Astrocyte (in vitro differentiated cells and primary cell): ENCODE results near the gene C1QL1. TPM values are rescaled to one million over a fixed set of nuclear protein-coding genes. Genes with fewer than 3 reads are reported as not detected.

ENCODE experiments used
- DNase-seq: peaks from one replicate; pipeline ENCODE4 v3.0.0-alpha.2; 2010; ENCODE audit warnings: low read depth
- FAIRE-seq: peaks from 2 replicates; lab custom pipeline; 2011; peaks lifted over from hg19 to GRCh38; lab: Jason Lieb, UNC
- H2AFZ ChIP-seq: 2 replicates; pipeline ENCODE4 v1.6.0; 2012; ENCODE audit warnings: low read depth, low read length, inconsistent platforms
- H3K27ac ChIP-seq: 2 replicates; pipeline ENCODE4 v1.5.1; 2011; ENCODE audit warnings: low read depth, low read length, inconsistent platforms
- H3K27me3 ChIP-seq: 2 replicates; pipeline ENCODE4 v1.6.0; 2011; ENCODE audit warnings: low read length, inconsistent platforms; ENCODE audit not compliant: insufficient read depth
- H3K36me3 ChIP-seq: 2 replicates; pipeline ENCODE4 v1.5.1; 2011; ENCODE audit warnings: low read length, inconsistent platforms; ENCODE audit not compliant: insufficient read depth
- H3K4me1 ChIP-seq: 2 replicates; pipeline ENCODE4 v1.5.1; 2011; ENCODE audit warnings: low read length, inconsistent platforms; ENCODE audit not compliant: insufficient read depth
- H3K4me2 ChIP-seq: 2 replicates; pipeline ENCODE4 v1.6.0; 2012; ENCODE audit warnings: low read length, inconsistent platforms
- H3K4me3 ChIP-seq: 2 replicates; pipeline ENCODE4 v1.5.1; 2011; ENCODE audit warnings: low read depth, mild to moderate bottlenecking, low read length, inconsistent platforms; ENCODE audit not compliant: insufficient read depth
- H3K79me2 ChIP-seq: 2 replicates; pipeline ENCODE4 v1.6.0; 2012; ENCODE audit warnings: mild to moderate bottlenecking, low read length, inconsistent platforms; ENCODE audit not compliant: insufficient read depth
- H3K9ac ChIP-seq: 2 replicates; pipeline ENCODE4 v1.6.0; 2012; ENCODE audit warnings: mild to moderate bottlenecking, low read length, inconsistent platforms
- H3K9me3 ChIP-seq: 2 replicates; pipeline ENCODE4 v1.5.1; 2012; ENCODE audit warnings: low read depth, mild to moderate bottlenecking, low read length, inconsistent platforms; ENCODE audit not compliant: insufficient read depth
- H4K20me1 ChIP-seq: 2 replicates; pipeline ENCODE4 v1.6.0; 2012; ENCODE audit warnings: low read length, inconsistent platforms; ENCODE audit not compliant: insufficient read depth
- H3K27ac Mint-ChIP-seq: one replicate; pipeline ENCODE4 v1.8.0; 2021; ENCODE audit warnings: mild to moderate bottlenecking, mixed read lengths; ENCODE audit not compliant: unreplicated experiment
- H3K27me3 Mint-ChIP-seq: one replicate; pipeline ENCODE4 v1.8.0; 2021; ENCODE audit warnings: low read depth, mixed read lengths; ENCODE audit not compliant: unreplicated experiment
- H3K36me3 Mint-ChIP-seq: one replicate; pipeline ENCODE4 v1.8.0; 2021; ENCODE audit warnings: low read depth, mixed read lengths; ENCODE audit not compliant: unreplicated experiment
- H3K4me1 Mint-ChIP-seq: one replicate; pipeline ENCODE4 v1.8.0; 2021; ENCODE audit warnings: low read depth, mixed read lengths; ENCODE audit not compliant: unreplicated experiment
- H3K4me3 Mint-ChIP-seq: one replicate; pipeline ENCODE4 v1.8.0; 2021; ENCODE audit warnings: mild to moderate bottlenecking, moderate library complexity, mixed read lengths; ENCODE audit not compliant: unreplicated experiment
- H3K9me3 Mint-ChIP-seq: one replicate; pipeline ENCODE4 v1.8.0; 2021; ENCODE audit warnings: mild to moderate bottlenecking, mixed read lengths; ENCODE audit not compliant: unreplicated experiment
- EZH2 ChIP-seq: IDR thresholded peaks from 2 replicates; pipeline ENCODE4 v1.6.1; 2012; ENCODE audit warnings: mild to moderate bottlenecking, low read length, inconsistent platforms; ENCODE audit not compliant: insufficient read depth
- total RNA-seq: library from RNA; stranded (reverse); gene quantifications from 2 replicates; pipeline ENCODE4 v1.2.1, GENCODE V29; 2021
- TF ChIP-seq, protein P1 (sequence below): IDR thresholded peaks from 2 replicates; pipeline ENCODE4 v1.5.1; 2011; ENCODE audit warnings: low read depth, mild to moderate bottlenecking, inconsistent platforms, low read length, moderate library complexity; ENCODE audit not compliant: insufficient read depth

C1QL1 gene
- total RNA-seq, 1 donor from 2014 or later, result not detected

DNA sequence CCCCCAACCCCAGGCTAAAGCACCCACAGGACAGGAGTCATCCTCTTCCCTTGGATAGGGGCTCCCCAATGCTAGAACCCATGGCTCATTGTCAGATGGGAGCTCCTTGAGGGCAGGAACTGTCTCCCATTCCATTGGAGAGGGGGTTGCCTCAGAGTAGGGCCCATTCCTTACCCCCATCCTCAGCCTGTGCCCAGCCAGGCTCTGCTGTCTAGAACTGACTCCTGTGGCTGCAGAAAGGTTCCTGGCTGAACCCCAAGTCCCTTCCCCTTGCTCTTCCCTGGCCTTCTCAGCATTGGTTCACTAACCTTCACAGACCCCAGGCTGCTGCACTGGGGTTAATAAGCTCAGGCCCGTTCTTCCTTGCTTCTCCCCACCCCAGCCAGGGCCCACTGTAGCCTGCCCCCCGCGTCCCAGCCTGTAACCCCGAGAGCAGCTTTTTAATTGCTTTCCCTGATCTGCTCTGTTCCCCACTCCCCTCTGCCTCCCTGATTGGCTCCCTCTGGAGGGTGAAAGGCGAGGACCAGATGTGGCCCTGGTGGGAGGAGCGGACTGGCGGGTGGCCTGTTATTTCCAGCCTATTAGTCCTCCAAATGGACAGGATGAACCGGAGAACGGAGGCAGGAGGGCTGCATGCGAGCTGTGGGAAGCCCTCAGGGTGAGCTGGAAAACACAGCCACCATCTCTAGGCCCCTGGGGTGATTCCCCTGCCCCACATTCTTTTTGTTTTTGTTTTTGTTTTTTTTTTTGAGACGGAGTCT is 46.8 kb downstream of the C1QL1 start:
- peaks cover 11% of the 10 kb centered on the region for H3K4me1 ChIP-seq
- H3K36me3 ChIP-seq, result no peaks in the 10 kb centered on the region
- H3K9me3 ChIP-seq, result no peaks in the 10 kb centered on the region
- H3K27me3 Mint-ChIP-seq, result peaks cover 41% of the 10 kb centered on the region
- no peak overlapping the region for H3K4me3 ChIP-seq
- no peak overlapping the region for H3K27ac ChIP-seq
- H2AFZ ChIP-seq, result no peak overlapping the region
- TF ChIP-seq, protein P1, sequence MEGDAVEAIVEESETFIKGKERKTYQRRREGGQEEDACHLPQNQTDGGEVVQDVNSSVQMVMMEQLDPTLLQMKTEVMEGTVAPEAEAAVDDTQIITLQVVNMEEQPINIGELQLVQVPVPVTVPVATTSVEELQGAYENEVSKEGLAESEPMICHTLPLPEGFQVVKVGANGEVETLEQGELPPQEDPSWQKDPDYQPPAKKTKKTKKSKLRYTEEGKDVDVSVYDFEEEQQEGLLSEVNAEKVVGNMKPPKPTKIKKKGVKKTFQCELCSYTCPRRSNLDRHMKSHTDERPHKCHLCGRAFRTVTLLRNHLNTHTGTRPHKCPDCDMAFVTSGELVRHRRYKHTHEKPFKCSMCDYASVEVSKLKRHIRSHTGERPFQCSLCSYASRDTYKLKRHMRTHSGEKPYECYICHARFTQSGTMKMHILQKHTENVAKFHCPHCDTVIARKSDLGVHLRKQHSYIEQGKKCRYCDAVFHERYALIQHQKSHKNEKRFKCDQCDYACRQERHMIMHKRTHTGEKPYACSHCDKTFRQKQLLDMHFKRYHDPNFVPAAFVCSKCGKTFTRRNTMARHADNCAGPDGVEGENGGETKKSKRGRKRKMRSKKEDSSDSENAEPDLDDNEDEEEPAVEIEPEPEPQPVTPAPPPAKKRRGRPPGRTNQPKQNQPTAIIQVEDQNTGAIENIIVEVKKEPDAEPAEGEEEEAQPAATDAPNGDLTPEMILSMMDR, result no peak
- TF ChIP-seq EZH2, result no peak
- no peaks in the 10 kb centered on the region for H4K20me1 ChIP-seq
- no peak overlapping the region for H3K9ac ChIP-seq
- no peak overlapping the region for H3K4me2 ChIP-seq
- H3K79me2 ChIP-seq, result no peaks in the 10 kb centered on the region
- FAIRE-seq (no peak), DNase-seq (no peak)
- H3K4me3 Mint-ChIP-seq, result no peak overlapping the region
- no peaks in the 10 kb centered on the region for H3K36me3 Mint-ChIP-seq
- H3K27ac Mint-ChIP-seq, result no peak overlapping the region
- peaks cover 9% of the 10 kb centered on the region for H3K27me3 ChIP-seq
- no peaks in the 10 kb centered on the region for H3K9me3 Mint-ChIP-seq
- no peaks in the 10 kb centered on the region for H3K4me1 Mint-ChIP-seq

DNA sequence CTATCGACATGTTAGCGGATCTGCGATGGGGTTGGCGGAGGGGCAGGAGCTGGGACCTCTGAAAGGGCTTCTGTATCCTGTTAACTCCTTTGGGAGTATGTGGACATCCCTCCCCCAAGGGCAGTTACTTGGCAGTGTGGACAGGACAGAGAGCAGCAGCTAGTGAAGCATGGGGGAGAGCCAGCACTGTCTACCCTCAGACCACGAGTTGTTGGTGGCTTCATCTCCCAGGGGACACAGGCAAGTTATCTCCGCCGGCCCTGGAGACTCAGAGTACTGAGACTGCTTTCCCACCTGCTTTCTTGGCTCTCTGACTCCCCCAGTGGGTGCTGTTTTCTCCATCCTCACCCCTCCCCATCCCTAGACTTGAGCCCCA is 47.5 kb downstream of the C1QL1 start:
- Histone ChIP-seq H3K9me3 (no peaks in the 10 kb centered on the region), H3K36me3 (no peaks in the 10 kb centered on the region), H3K4me1 (peaks cover 11% of the 10 kb centered on the region), H3K4me2 (no peak overlapping the region), H2AFZ (no peak overlapping the region), H3K27me3 (peaks cover 9% of the 10 kb centered on the region), H3K79me2 (no peaks in the 10 kb centered on the region), H3K27ac (no peak overlapping the region), H3K4me3 (no peak overlapping the region), H3K9ac (no peak overlapping the region), H4K20me1 (no peaks in the 10 kb centered on the region)
- Mint-ChIP-seq H3K27me3 (peaks cover 40% of the 10 kb centered on the region), H3K27ac (no peak overlapping the region), H3K4me1 (no peaks in the 10 kb centered on the region), H3K9me3 (no peaks in the 10 kb centered on the region), H3K4me3 (no peak overlapping the region), H3K36me3 (no peaks in the 10 kb centered on the region)
- no peak for DNase-seq
- TF ChIP-seq, protein P1, result no peak
- TF ChIP-seq EZH2, result no peak
- no peak for FAIRE-seq
